Hindlimb muscle (tissue), 1 donor: Measurements from ENCODE around the gene ELOB. TPM values are rescaled to one million over a fixed set of nuclear protein-coding genes. Genes with fewer than 3 reads are reported as not detected.

ENCODE experiments used
- DNase-seq: peaks from one replicate; pipeline ENCODE4 v3.0.0-alpha.2; 2013
- polyA plus RNA-seq: library from polyadenylated mRNA; unstranded; fragments of 120-200 nt; gene quantifications from one replicate; pipeline ENCODE4 v1.2.1, GENCODE V29; 2013; ENCODE audit not compliant: insufficient read length

The ELOB gene
- 148 TPM for polyA plus RNA-seq

DNA sequence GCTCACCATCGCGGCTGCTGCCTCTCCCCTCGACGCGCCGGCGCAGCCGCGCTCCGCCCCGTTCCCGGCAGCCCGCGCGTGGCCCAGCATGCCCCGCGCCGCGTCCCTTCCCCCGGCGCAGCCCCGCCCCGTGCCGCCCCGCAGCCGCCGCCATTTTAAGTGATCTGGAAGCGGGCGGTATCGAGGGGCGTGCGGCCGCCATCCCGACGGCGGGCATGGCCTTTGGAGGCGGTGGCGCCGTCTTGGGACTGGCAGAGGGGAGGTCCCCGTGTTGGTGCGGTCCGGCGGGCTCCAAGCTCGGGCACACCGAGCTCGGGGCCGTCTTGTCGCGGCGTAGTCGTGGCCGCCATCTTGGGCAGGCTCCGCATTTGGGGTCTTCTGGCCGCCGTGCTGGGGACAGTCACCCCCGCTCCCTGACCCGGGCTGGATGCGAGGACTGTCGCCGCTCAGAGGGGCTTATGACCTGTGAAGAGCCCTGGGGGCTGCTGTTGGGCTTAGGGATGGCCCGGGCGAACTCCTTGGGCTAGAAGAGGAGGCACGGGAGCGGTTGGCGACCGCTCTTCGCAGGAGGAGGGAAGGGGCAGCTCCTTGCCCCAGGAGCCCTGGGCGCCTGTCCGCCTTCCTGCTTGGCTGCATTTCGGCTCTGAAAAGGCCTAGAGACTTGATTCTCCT lies at the start of gene ELOB:
TSS of gene ELOB (minus strand) at position 50 of the 672 bp plus-strand sequence. CDS start at position 9, 41 bp downstream.
- DNase-seq: peak; percentile 95

DNA sequence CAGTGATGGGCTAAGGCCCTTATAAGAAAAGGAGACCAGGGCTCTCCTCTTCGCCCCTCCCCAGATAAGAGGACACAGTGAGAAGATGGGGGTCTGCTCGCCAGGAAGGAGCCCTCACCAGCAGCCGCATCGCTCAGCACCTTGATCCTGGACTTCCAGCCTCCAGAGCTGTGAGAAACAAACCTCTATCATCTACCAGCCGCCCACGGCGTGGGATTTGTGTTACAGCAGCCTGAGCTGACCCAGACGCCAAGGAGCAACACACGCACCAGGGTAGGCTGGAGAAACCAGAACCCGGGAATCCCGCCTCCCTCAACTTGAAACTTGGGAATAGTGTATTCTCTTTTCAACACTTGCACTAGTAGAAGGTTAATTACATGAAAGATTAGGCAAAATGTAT lies 48.8 kb upstream of the ELOB start:
- DNase-seq: no peak

DNA sequence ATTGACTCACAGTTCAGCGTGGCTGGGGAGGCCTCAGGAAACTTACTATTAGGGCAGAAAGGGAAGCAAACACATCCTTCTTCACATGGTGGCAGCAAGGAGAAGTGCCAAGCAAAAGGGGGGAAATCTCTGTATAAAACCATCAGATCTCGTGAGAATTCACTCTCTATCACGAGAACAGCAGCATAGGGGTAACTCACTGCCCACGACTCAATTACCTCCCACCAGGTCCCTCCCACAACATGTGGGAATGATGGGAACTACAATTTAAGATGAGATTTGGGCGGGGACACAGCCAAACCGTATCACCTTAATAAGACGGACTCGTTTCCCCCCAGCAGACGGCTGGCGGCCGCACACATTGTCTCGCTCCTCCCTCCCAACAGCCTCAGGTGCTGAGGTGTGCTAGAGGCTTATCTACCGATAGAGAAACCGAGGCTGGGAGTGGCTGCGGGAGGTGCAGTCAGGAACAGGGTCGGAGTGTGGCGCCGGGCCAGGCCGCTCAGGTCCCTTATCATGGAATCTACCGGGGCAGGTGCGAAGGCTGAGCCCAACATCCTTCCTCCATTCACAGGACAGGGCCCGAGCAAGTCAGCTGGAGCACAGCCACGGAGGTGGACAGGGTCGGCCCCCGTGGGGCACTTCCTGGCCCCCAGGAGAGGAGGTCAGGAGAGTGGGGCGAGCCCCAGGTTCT lies 48.1 kb upstream of the ELOB start:
- no peak for DNase-seq

GRCh38 chr16:2824626-2825025 lies 47.5 kb upstream of the ELOB start:
- DNase-seq: no peak

GRCh38 chr16:2822496-2822895 lies 45.4 kb upstream of the ELOB start:
- DNase-seq: no peak

DNA sequence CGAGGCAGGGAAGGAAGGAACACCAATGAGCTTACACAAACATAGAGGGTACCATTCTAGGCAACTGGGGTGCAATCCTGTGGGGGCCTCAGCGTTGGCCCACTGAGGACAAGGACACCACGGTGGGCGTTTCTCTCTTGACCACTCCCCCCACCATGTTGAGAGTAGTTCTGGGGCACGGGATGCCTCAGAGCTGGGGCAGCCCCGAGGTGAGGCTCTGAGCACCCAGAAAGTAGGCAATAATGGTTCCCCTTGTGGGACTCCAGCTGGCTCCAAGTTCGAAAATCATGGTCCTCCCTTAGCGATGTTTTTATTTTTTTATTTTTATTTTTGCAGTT lies 45.0 kb upstream of the ELOB start:
- DNase-seq: no peak

GRCh38 chr16:2821487-2822157 lies 44.5 kb upstream of the ELOB start:
- DNase-seq: no peak

DNA sequence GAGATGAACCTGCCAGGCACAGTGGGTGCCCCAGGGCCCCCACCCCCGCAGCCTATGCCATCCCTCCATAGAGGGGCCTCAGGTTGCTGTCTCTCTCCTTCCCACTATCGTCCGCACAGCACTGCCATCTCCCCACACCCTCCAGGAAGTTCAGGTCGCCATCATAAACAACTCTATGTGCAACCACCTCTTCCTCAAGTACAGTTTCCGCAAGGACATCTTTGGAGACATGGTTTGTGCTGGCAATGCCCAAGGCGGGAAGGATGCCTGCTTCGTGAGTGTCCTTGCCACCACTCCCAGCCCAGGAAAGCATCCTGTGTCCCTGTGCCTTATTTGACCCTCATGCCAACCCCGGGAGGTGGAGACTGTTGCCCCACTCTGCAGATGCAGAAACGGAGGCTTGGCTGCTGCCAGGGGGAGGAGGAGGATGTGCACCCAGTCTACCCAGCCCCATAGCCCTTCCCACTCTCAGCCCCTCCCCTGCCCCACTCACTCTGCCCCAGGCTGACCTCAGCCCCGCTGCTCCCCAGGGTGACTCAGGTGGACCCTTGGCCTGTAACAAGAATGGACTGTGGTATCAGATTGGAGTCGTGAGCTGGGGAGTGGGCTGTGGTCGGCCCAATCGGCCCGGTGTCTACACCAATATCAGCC lies 43.9 kb upstream of the ELOB start:
- no peak for DNase-seq

- no peak for DNase-seq
Measured at GRCh38 chr16:2819939-2820835, 43.1 kb upstream of the ELOB start.

GRCh38 chr16:2819179-2819938 lies 42.3 kb upstream of the ELOB start:
- no peak for DNase-seq

GRCh38 chr16:2818272-2818876 lies 41.3 kb upstream of the ELOB start:
- DNase-seq: no peak

GRCh38 chr16:2817340-2818271 lies 40.5 kb upstream of the ELOB start:
- no peak for DNase-seq

DNA sequence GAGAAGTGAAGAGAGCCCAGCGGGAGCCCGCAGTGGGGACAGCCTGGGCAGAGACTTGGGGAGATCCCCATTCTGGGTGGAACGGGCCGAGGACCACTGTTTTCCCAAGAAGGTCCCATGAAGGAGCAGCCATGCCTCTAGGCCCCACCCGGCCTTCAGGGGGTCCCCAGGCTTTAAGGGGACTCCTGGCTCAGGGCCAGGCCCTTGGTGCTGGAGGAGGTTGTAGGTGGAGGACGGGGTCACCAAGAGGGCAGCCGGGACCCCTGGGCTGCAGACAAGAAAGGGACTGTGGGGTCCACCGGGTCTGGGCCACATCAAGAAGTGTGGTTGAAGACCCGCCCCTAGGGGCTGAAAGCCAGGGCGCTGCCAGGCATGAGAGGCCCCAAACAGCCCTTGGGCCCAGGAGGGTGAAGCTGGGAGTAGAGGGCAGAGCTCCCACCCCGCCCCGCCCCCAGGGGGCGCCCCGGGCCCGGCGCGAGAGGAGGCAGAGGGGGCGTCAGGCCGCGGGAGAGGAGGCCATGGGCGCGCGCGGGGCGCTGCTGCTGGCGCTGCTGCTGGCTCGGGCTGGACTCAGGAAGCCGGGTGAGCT lies 39.8 kb upstream of the ELOB start, which contains the start of gene PRSS21:
TSS of gene PRSS21 (plus strand) at position 487 of the 589 bp plus-strand sequence. CDS start at position 519, 32 bp downstream.
- DNase-seq: no peak

- no peak for DNase-seq
Measured at GRCh38 chr16:2815299-2815771, 38.3 kb upstream of the ELOB start.

DNA sequence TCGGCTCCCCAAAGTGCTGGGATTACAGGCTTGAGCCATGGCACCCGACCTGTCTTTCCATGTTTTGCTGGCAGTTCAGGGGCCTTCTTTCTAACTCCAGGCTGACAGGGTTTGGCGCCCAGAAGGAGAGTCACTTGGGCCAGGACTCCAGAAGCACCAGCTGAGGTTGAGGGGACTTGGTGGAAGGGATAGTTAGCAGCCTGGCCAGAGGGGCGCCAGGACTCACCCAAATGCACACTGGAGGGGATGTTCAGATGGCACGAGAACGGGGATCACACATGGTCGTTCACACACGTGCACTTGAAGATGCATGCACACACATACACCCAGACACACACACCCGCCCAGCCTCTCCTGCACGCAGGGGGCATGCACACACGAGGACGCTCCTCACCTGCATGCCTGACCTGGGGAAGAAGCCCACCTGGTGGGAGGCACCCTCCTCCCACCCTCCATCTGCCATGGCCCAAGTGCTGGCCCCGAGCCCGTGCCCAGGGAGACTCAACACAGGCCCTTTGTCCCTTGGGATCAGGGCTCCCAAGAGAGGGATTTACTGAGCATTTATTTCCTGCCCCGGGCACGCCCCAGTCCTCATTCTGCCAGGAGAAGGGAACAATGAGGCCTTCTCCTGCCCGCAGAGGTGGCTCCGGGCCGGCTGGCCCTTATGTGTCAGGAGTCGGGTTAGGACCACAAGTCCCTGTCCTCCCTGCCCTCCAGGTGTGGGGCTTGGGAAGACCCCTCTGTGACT lies 37.6 kb upstream of the ELOB start:
- DNase-seq: no peak

DNA sequence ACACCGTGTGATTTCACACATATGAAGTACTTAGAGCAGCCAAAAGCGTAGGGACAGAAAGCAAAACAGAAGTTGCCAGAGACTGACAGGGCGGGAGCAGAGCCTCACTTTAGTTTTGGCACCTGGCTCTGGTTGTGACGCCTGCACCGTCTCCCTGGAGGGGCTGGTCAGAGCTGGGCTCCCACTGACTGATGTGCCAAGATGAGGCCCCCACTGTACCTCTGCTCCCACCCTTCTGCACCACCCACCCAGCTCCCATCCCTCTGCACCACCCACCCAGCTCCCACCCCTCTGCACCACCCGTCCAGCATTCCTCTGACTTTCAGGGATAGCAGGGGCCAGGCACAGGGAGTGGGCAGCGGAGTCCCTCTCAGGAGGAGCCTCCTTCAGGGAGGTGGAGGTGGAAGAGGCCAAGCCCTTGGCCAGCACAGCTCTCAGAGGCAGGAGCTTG lies 36.7 kb upstream of the ELOB start:
- DNase-seq: no peak

- no peak for DNase-seq
Measured at GRCh38 chr16:2811703-2812471, 34.8 kb upstream of the ELOB start.
